HepG2 (cell line): Measurements from ENCODE around the gene CBFA2T2. TPM values are rescaled to one million over a fixed set of nuclear protein-coding genes. Genes with fewer than 3 reads are reported as not detected.
A peak's percentile ranks its signal among the peaks of the same experiment; 100 is the strongest.

Source experiments
- ATAC-seq: fragments of 200-7000 bp; cut with Tn5 transposase; 3 replicates; pipeline ENCODE4 v1.9.1; 2020; ENCODE audit warnings: mild to moderate bottlenecking, moderate library complexity
- BruUV-seq: library from RNA; stranded (reverse); fragments of 400-500 nt; replicated peaks from 2 replicates; lab custom pipeline; 2021; lab: Mats Ljungman, UMichigan
- CTCF ChIA-PET: fragments of 300-600 bp; formaldehyde crosslinking; extraction: SDS; loops from one replicate; lab custom pipeline; 2021; ENCODE audit warnings: low total read pairs, inconsistent platforms, low intra/inter-chr PET ratio; lab: Yijun Ruan, JAX
- POLR2A ChIA-PET: fragments of 350-600 bp; sonication (Branson Sonifier 250); formaldehyde crosslinking; loops from one replicate; lab custom pipeline; 2020; ENCODE audit warnings: antibody characterized with exemption, inconsistent platforms; lab: Yijun Ruan, JAX
- DNase-seq: peaks from one replicate; pipeline ENCODE4 v3.0.0-alpha.2; 2015; ENCODE audit warnings: low spot score
- FAIRE-seq: peaks from 3 replicates; lab custom pipeline; 2011; peaks lifted over from hg19 to GRCh38; lab: Jason Lieb, UNC
- H2AFZ ChIP-seq: one replicate; pipeline ENCODE4 v1.6.1; 2011; ENCODE audit warnings: low read length, inconsistent platforms
- H3K27ac ChIP-seq: fragments of 300-600 bp; 3 replicates; pipeline ENCODE4 v1.8.0; 2011; ENCODE audit warnings: mixed run types, mild to moderate bottlenecking, mixed read lengths, low read length, inconsistent platforms; ENCODE audit not compliant: insufficient read depth; ENCODE audit errors: extremely low read length
- H3K27me3 ChIP-seq, 2 experiments: fragments of 200-600 bp in 1 of 2; 2 replicates in 1 of 2; 3 replicates in 1 of 2; pipeline versions ENCODE4 v1.6.0 to v1.8.0; 2011; ENCODE audit warnings: low read length in 2 of 2, mild to moderate bottlenecking in 2 of 2, moderate library complexity in 2 of 2, inconsistent platforms in 1 of 2; ENCODE audit not compliant: insufficient read depth in 2 of 2, control insufficient read depth in 1 of 2
- H3K36me3 ChIP-seq, 2 experiments: fragments of 200-600 bp in 1 of 2; replicated peaks in 1 of 2; 2 replicates in 1 of 2; 3 replicates in 1 of 2; pipeline versions ENCODE4 v1.5.1 to v1.8.0; 2011; ENCODE audit warnings: low read length in 2 of 2, inconsistent platforms in 1 of 2; ENCODE audit not compliant: insufficient read depth in 2 of 2, control insufficient read depth in 1 of 2
- H3K4me1 ChIP-seq: 2 replicates; pipeline ENCODE4 v1.5.1; 2012; ENCODE audit warnings: low read length, inconsistent platforms; ENCODE audit not compliant: insufficient read depth
- H3K4me2 ChIP-seq: 2 replicates; pipeline ENCODE4 v1.6.0; 2011; ENCODE audit warnings: low read depth, low read length, inconsistent platforms
- H3K4me3 ChIP-seq, 3 experiments: fragments of 200-600 bp in 1 of 3; sonication (generic), shearing (Covaris generic) in 1 of 3; replicated peaks in 1 of 3; 2 replicates each; pipeline ENCODE4 v1.5.1; 2011 to 2016; ENCODE audit warnings: low read length in 3 of 3, inconsistent platforms in 2 of 3, low read depth in 2 of 3, mild to moderate bottlenecking in 2 of 3, control low read depth in 1 of 3, mixed read lengths in 1 of 3; ENCODE audit not compliant: insufficient read depth in 1 of 3
- H3K79me2 ChIP-seq: one replicate; pipeline ENCODE4 v1.6.1; 2011; ENCODE audit warnings: low read length, inconsistent platforms; ENCODE audit not compliant: insufficient read depth
- H3K9ac ChIP-seq: 2 replicates; pipeline ENCODE4 v1.6.0; 2011; ENCODE audit warnings: mild to moderate bottlenecking, low read depth, low read length, inconsistent platforms; ENCODE audit not compliant: insufficient read depth
- H3K9me3 ChIP-seq: 2 replicates; pipeline ENCODE4 v1.5.1; 2012; ENCODE audit warnings: mild to moderate bottlenecking, low read length
- H4K20me1 ChIP-seq: 2 replicates; pipeline ENCODE4 v1.6.0; 2011; ENCODE audit warnings: inconsistent platforms, mild to moderate bottlenecking, low read length, moderate library complexity; ENCODE audit not compliant: insufficient read depth
- ETV6 ChIP-seq: sonication (generic); formaldehyde crosslinking; conservative IDR thresholded peaks from 2 replicates; pipeline ENCODE4 v1.4.0; 2020; ENCODE audit warnings: missing genetic modification reagents
- KDM4B ChIP-seq: sonication (generic); formaldehyde crosslinking; IDR thresholded peaks from 2 replicates; pipeline ENCODE4 v1.4.0; 2020; ENCODE audit warnings: missing genetic modification reagents
- KLF9 ChIP-seq: IDR thresholded peaks from 2 replicates; pipeline ENCODE4 v1.6.1; 2016; ENCODE audit warnings: low read depth
- SKI ChIP-seq: fragments of 450-650 bp; IDR thresholded peaks from one replicate; pipeline ENCODE4 v1.6.1; 2018; ENCODE audit warnings: mild to moderate bottlenecking; ENCODE audit not compliant: partially characterized antibody
- SNAPC4 ChIP-seq: sonication (generic); formaldehyde crosslinking; IDR thresholded peaks from 2 replicates; pipeline ENCODE4 v1.4.0; 2020; ENCODE audit warnings: mild to moderate bottlenecking, missing genetic modification reagents
- U2AF2 ChIP-seq: fragments of 200-400 bp; formaldehyde crosslinking; IDR thresholded peaks from 2 replicates; pipeline ENCODE4 v1.6.1; 2017; ENCODE audit warnings: low read depth, mild to moderate bottlenecking, low read length
- ZFP1 ChIP-seq: IDR thresholded peaks from 2 replicates; pipeline ENCODE4 v1.6.1; 2016
- ZKSCAN1 ChIP-seq: fragments of 150-350 bp; IDR thresholded peaks from 2 replicates; pipeline ENCODE4 v1.6.1; 2014; ENCODE audit warnings: low read length
- ZNF678 ChIP-seq: sonication (generic); formaldehyde crosslinking; IDR thresholded peaks from 2 replicates; pipeline ENCODE4 v1.4.0; 2020; ENCODE audit warnings: mild to moderate bottlenecking, missing genetic modification reagents
- ZNF780A ChIP-seq: sonication (generic); formaldehyde crosslinking; IDR thresholded peaks from 2 replicates; pipeline ENCODE4 v1.8.0; 2022; ENCODE audit warnings: mild to moderate bottlenecking, missing genetic modification reagents, moderate library complexity
- ZNF781 ChIP-seq: sonication (generic); formaldehyde crosslinking; IDR thresholded peaks from 2 replicates; pipeline ENCODE4 v1.5.1; 2020; ENCODE audit warnings: borderline replicate concordance, mild to moderate bottlenecking, missing genetic modification reagents; ENCODE audit errors: not compliant biosample characterization
- ZNF878 ChIP-seq: sonication (generic); formaldehyde crosslinking; IDR thresholded peaks from 2 replicates; pipeline ENCODE4 v1.8.1; 2023; ENCODE audit warnings: mild to moderate bottlenecking, missing genetic modification reagents, moderate library complexity
- WGBS: methylation state at CpG from one replicate; pipeline ENCODE4 v1.1.6; 2017; ENCODE audit warnings: low lambda C conversion rate; 5-methylcytosine and 5-hydroxymethylcytosine counted together
- in situ Hi-C: cut with HindIII; loops from 2 replicates; pipeline ENCODE4 v1.10.0; 2017; ENCODE audit warnings: low pct_unique_long_range_greater_than_20kb; ENCODE audit not compliant: extremely low pct_ligation_motif_present
- intact Hi-C: fragments of 100-400 bp; cut with micrococcal nuclease; formaldehyde crosslinking; loops from one replicate; pipeline ENCODE4 v1.10.0; 2022; ENCODE audit not compliant: unreplicated experiment
- polyA plus RNA-seq, 8 experiments: library from polyadenylated mRNA; depleted of rRNA in 3 of 8; stranded (reverse) in 7 of 8; unstranded in 1 of 8; fragments of >200 nt; fragmentation: Illumina TruSeq in 4 of 8; extraction: Trizol in 4 of 8; gene quantifications; 2 replicates each; pipeline versions ENCODE4 v1.2.1 to v1.2.3, GENCODE V29; 2011 to 2016; ENCODE audit warnings: low read depth in 4 of 8, missing spikeins in 1 of 8, mixed read lengths in 1 of 8; ENCODE audit not compliant: insufficient read depth in 1 of 8
- total RNA-seq, 5 experiments: library from RNA; depleted of rRNA; stranded (reverse); fragments of >200 nt; fragmentation: Illumina TruSeq; extraction: Trizol; gene quantifications; 2 replicates each; pipeline ENCODE4 v1.2.3, GENCODE V29; 2016; ENCODE audit warnings: low read depth in 1 of 5
- TF ChIP-seq, protein P1 (sequence below): sonication (generic); formaldehyde crosslinking; conservative IDR thresholded peaks from 2 replicates; pipeline ENCODE4 v1.4.0; 2020; ENCODE audit warnings: missing genetic modification reagents
- TF ChIP-seq, protein P2 (sequence below): IDR thresholded peaks from 2 replicates; pipeline ENCODE4 v1.6.1; 2016; ENCODE audit warnings: missing compliant biosample characterization, missing genetic modification reagents, borderline replicate concordance
- TF ChIP-seq, protein P3 (sequence below): sonication (generic); formaldehyde crosslinking; IDR thresholded peaks from 2 replicates; pipeline ENCODE4 v1.4.0; 2020; ENCODE audit warnings: missing genetic modification reagents, mild to moderate bottlenecking, borderline replicate concordance

The CBFA2T2 gene
- total and polyA plus RNA-seq, 2 of the 13 experiments (the other 11 are each of a cell fraction or from before 2014, with no cell fraction given), result 6.3 to 21.2 TPM

DNA sequence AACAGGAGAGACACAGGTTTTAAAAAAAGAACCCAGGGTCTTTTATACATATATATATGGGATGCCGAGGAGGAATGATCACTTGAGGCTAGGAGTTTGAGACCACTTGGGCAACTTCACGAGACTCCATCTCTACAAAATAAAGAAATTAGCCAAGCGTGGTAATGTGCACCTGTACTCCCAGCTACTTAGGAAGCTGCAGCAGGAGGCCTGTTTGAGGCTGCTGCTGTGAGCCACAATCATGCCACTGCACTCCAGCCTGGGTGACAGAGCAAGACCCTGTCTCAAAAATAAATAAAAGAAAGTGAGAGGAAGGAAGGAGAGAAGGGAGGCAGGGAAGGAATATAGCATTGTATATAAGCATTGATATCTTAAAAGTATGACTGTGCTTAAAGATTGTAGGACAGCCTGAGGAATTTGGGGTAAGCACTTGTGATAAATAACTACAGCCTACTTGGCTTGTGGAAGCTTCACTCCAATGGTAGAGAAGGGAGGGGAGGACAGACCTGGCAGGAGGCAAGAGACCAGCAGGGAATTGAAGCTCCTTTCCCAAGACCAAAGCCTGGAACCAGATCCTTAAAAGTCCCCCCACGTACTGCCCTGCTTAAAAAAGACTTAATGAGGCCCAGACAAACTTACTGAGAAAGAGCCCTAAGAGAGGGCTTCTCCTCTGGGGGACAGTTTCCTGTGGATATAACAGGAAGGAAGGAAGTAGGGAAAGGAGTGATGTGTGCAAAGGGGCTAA, 43.8 kb upstream of the CBFA2T2 start (continued):
- TF ChIP-seq, protein P1, sequence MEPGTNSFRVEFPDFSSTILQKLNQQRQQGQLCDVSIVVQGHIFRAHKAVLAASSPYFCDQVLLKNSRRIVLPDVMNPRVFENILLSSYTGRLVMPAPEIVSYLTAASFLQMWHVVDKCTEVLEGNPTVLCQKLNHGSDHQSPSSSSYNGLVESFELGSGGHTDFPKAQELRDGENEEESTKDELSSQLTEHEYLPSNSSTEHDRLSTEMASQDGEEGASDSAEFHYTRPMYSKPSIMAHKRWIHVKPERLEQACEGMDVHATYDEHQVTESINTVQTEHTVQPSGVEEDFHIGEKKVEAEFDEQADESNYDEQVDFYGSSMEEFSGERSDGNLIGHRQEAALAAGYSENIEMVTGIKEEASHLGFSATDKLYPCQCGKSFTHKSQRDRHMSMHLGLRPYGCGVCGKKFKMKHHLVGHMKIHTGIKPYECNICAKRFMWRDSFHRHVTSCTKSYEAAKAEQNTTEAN (CRISPR knock-in tag), result no peak
- TF ChIP-seq KDM4B (no peak), ZNF780A (CRISPR knock-in tag) (no peak), ZNF878 (CRISPR knock-in tag) (no peak), ZNF678 (CRISPR knock-in tag) (no peak), ZFP1 (no peak), U2AF2 (no peak), ZNF781 (CRISPR knock-in tag) (no peak)
- TF ChIP-seq, protein P2, sequence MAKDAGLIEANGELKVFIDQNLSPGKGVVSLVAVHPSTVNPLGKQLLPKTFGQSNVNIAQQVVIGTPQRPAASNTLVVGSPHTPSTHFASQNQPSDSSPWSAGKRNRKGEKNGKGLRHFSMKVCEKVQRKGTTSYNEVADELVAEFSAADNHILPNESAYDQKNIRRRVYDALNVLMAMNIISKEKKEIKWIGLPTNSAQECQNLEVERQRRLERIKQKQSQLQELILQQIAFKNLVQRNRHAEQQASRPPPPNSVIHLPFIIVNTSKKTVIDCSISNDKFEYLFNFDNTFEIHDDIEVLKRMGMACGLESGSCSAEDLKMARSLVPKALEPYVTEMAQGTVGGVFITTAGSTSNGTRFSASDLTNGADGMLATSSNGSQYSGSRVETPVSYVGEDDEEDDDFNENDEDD, result no peak

DNA sequence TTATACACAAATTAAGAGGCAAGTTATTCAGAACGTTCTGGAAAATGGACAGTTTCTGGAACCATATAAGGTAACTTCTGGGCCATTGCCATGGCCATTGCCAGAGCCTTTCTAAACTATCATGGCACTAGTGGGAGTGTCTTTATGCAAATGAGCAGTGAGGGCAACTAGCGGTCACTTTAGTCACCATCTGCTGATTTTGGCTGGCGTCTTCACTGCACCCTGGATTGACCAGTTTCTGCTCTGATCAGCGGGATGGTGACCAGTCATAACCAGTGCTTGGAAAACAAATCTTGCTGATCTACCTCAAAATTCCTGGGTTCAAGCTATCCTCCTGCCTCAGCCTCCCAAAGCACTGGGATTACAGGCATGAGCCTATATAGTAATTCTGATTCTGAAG, 39.0 kb upstream of the CBFA2T2 start:
- FAIRE-seq (no peak), DNase-seq (no peak), ATAC-seq (peak; percentile 41)
- no peaks in the 10 kb centered on the region for H3K9me3 ChIP-seq
- H2AFZ ChIP-seq, result no peak overlapping the region
- in situ Hi-C loops (no loop called here), intact Hi-C loops (no loop called here)
- no peak overlapping the region for H3K27ac ChIP-seq
- no peaks in the 10 kb centered on the region for H4K20me1 ChIP-seq
- H3K36me3 ChIP-seq, result no peaks in the 10 kb centered on the region
- no TSS peak for BruUV-seq
- H3K79me2 ChIP-seq, result no peaks in the 10 kb centered on the region
- no peak overlapping the region for H3K4me2 ChIP-seq
- POLR2A ChIA-PET, result no interaction called here
- 23% methylated on average over 4 of the region's 4 CpGs for WGBS
- CTCF ChIA-PET, result no interaction called here
- H3K9ac ChIP-seq, result no peak overlapping the region
- 0 out of 2 replicates have a peak, but pooled peaks cover 9% of the 10 kb centered on the region for H3K4me1 ChIP-seq
- H3K4me3 ChIP-seq, result no peak overlapping the region
- peaks cover 1 to 9% of the 10 kb centered on the region in 2 experiments; a peak in 3 of 5 replicates for H3K27me3 ChIP-seq
- TF ChIP-seq SNAPC4 (no peak), SKI (peak; percentile 34), KLF9 (CRISPR knock-in tag) (no peak), ZKSCAN1 (no peak), ETV6 (CRISPR knock-in tag) (no peak)
- TF ChIP-seq, protein P3, sequence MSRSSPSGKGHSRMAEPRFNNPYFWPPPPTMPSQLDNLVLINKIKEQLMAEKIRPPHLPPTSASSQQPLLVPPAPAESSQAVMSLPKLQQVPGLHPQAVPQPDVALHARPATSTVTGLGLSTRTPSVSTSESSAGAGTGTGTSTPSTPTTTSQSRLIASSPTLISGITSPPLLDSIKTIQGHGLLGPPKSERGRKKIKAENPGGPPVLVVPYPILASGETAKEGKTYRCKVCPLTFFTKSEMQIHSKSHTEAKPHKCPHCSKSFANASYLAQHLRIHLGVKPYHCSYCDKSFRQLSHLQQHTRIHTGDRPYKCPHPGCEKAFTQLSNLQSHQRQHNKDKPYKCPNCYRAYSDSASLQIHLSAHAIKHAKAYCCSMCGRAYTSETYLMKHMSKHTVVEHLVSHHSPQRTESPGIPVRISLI (CRISPR knock-in tag), result no peak
